A549 (cell line): ENCODE data around the gene CHST10.

Experiments used
- CTCF ChIP-seq: fragments of >200 bp; sonication (Bioruptor Twin); formaldehyde crosslinking; IDR thresholded peaks from 3 replicates; pipeline ENCODE4 v1.5.1; 2016
- EP300 ChIP-seq, 2 experiments: fragments of >200 bp; sonication (Bioruptor Twin); formaldehyde crosslinking; IDR thresholded peaks; 2 replicates in 1 of 2; 3 replicates in 1 of 2; pipeline ENCODE4 v1.6.1; 2016 to 2017
- GATA3 ChIP-seq: IDR thresholded peaks from 2 replicates; pipeline ENCODE4 v1.6.1; 2012; ENCODE audit warnings: borderline replicate concordance
- NFE2L2 ChIP-seq: fragments of 150-350 bp; conservative IDR thresholded peaks from 2 replicates; pipeline ENCODE4 v1.6.1; 2014; ENCODE audit warnings: low read length
- POLR2A ChIP-seq: IDR thresholded peaks from 2 replicates; pipeline ENCODE4 v1.6.1; 2012; ENCODE audit warnings: mild to moderate bottlenecking, low read length
- RAD21 ChIP-seq, 2 experiments: fragments of >200 bp in 1 of 2; sonication (Bioruptor Twin) in 1 of 2; formaldehyde crosslinking in 1 of 2; IDR thresholded peaks in 1 of 2; conservative IDR thresholded peaks in 1 of 2; 2 replicates in 1 of 2; 3 replicates in 1 of 2; pipeline ENCODE4 v1.6.1; 2012 to 2018; ENCODE audit warnings: inconsistent platforms in 1 of 2
- TF ChIP-seq, protein P1 (sequence below): IDR thresholded peaks from 2 replicates; pipeline ENCODE4 v1.6.1; 2012; ENCODE audit warnings: low read depth, borderline replicate concordance

DNA sequence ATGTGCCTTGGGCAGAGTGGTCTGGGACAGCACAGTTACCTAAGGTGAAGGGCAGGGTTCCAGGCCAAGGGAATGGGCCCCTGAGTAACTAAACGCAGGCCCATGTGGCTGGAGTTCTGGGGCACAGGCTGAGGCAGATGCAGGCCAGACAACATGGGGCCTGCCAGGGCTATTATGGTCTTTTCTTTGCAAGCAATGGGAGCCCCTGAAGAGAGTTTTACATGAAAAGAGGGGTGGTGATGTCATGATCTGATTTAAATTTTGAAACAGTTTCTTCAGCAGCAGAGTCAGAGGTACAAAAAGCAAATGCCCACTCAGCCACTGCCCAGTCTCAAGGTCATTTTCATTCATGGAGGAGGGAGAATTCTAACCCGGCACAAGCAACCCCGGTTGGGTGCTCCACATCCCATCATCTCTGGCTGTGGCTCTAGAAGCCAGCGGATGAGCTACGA is 5.6 kb downstream of the CHST10 start:
- TF ChIP-seq POLR2A (no peak), EP300 (IDR thresholded peaks at IDR 0.05) (no peak), GATA3 (no peak), NFE2L2 (no peak), CTCF (no peak), RAD21 (conservative IDR thresholded peaks at IDR 0.05 in 1 of 2, IDR thresholded peaks at IDR 0.05 in 1 of 2) (no peak)
- TF ChIP-seq, protein P1, sequence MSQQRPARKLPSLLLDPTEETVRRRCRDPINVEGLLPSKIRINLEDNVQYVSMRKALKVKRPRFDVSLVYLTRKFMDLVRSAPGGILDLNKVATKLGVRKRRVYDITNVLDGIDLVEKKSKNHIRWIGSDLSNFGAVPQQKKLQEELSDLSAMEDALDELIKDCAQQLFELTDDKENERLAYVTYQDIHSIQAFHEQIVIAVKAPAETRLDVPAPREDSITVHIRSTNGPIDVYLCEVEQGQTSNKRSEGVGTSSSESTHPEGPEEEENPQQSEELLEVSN = no peak
